NCI-H1105 (cell line): ENCODE results near the gene GDF3.
"Not testable (repeated sequence)": the region's sequence is repeated elsewhere in the genome, so short reads cannot be mapped to it uniquely, and the experiment has no call there.

Source experiments
- DNase-seq: peaks from one replicate; lab custom pipeline; 2025; lab: John Stamatoyannopoulos, UW

The GDF3 gene

DNA sequence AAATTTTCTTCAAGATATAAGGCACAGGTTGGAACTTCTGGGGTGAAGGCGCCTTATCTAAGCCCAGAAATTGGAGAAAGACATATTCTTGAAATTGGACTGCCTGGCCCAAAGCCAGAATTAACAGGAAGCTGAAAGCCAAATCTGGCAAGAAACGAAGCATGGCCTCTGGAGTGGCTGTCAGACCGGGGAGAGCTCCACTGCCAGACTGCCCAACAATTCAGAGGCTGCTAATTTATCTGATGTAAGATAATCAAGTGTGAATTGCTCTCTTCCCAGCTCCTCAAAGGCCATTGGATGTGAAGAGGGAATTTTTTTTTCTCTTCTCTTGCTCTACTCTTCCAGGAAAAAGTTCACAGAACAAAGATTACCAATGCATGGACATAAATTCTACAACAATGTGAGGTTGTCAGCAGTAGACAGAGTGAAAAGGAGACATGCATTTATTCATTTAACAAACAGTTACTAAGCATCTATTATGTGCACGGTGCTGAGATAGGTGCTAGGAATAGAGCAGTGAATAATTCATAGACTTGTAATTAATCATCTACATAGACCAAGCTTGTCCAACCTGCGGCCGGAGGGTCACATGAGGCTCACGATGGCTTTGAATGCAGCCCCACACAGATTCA is at the start of gene GDF3:
GDF3 (minus strand) TSS at position 210 of the 632 bp plus-strand sequence; CDS start at position 163, 47 bp downstream.
- no peak for DNase-seq

DNA sequence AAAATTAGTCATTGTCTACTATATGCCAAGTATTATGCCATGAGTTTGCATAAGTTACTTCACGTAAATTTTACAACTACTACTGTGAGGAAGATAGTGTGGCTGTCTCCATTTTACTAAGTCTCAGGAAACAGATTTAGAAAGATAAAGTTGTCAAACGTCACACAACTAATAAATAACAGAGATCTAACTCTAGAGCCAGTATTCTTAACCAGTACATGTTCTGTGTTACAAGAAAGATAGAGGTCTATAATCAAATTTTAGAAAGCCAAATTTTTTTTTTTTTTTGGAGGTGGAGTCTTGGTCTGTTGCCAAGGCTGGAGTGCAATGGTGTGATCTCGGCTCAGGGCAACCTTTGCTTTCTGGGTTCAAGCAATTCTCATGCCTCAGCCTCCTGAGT is 37.4 kb upstream of the GDF3 start:
- DNase-seq, result no peak

GRCh38 chr12:7731486-7731885 is 35.9 kb upstream of the GDF3 start:
- DNase-seq, result no peak

DNA sequence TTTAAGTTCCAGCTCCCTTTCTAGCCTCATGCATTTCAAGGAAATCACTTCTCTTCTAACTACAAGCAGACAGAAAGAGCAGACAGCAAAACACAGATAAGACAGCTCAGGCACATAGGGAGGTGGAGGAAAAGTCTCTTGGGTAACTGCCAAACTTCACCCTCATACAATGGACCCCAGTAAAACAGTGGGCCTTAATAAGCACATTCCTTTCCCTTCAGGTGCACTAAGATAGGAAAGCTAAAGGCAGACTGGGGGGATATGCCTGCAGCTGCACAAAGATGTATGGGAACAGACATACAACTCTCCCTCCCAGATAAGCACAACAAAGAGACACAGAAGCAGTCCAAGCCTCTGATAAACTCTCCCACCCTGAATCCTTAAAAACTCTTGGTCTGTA is 35.4 kb upstream of the GDF3 start:
- not testable (repeated sequence) for DNase-seq

- DNase-seq, result no peak
Observed at GRCh38 chr12:7729746-7730145, 34.2 kb upstream of the GDF3 start.

DNA sequence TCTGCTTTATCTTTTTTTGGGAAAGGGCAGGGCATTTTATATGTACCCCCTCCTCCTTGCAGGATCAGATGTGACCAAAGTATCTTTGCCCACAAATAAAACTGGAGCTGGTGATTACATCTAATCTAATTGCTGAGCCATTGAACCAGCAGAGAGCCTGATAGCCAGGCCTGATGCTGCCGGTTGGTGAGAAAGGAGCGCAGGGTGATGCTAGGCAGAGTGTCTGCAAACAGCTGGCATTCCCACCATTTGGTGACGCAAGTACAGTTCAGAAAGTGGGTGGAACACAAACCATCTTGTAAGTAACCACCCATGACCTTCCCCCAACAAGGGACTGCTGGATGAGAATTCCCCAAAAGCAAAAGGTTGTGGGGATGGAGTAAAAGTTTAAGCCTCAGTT is 28.4 kb upstream of the GDF3 start:
- DNase-seq, result no peak

- DNase-seq, result no peak
Observed at GRCh38 chr12:7719946-7720730, 24.6 kb upstream of the GDF3 start.

DNA sequence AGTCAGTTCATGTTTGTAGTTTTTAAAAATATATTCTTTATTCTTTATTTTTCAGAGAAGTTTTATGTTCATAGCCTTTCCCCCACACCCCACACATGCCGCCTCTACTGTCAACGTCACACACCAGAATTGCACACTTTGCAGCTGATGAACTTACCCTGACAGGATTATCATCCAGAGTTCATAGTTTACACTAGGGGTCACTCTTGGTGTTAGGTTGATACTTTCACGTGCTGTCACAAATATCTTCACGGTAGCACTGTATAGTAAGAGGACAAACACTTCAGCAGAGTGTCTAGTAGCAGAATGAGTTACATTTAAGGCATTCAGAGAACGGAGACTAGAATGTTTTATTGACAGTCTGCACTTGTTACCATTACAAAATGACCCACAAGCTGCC is 20.8 kb upstream of the GDF3 start:
- no peak for DNase-seq

- DNase-seq, result no peak
Observed at GRCh38 chr12:7712841-7713442, 17.4 kb upstream of the GDF3 start.

DNA sequence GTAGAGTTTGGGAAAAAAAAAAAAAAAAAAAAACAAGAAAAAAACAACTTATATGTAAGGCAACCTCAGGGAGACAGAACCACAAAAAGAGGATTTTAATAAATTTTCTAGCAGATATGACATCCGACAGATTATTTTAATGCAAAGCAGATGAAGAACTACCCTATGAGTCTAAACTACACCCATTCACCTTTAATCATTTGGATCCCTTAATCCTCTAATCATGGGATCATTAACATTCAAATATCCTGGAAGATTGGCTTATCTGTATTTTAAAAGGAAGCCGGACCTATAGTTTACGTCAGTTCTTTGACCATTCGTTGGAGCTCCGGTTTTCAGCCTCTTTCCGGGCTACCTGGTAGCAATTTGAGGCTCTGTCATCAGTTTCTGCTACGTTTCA is 15.6 kb upstream of the GDF3 start, which contains the start of gene DPPA3:
DPPA3 (plus strand) TSS at position 301 of the 400 bp plus-strand sequence. CDS start 138 bp downstream, outside the sequence.
- no peak for DNase-seq

DNA sequence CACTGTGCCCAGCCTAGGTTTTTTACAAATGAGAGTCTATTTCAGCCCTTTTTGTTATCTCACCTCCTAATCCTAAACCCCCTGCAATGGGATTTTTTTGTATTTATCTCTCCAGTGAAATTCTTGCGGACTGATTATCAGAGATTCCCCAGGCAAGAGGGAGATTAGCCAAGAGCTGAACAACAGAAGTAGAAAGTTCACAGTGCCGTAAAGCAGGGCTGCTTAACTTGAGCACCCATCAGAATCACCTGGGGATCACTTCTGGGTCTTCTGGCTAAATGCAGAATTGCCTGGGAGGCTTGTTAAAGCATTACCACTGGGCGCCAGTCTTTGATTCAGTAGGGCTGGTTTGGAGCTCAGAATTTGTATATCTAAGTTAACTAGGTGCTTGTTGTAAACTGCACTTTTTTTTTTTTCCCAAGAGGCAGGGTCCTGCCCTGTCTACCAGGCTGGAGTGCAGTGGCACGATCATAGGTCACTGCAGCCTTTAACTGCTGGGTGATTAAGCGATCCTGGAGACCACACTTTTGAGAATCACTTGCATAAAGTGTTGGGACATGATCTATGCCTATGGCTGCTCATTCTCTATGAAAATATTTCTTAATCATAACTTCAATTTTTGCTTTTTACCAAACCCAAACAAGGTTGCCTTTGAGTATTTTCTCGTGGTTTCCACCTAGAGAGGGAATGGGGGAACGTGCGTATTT is 14.5 kb upstream of the GDF3 start:
- DNase-seq, result no peak

GRCh38 chr12:7705846-7706245 is 10.3 kb upstream of the GDF3 start:
- DNase-seq, result no peak

DNA sequence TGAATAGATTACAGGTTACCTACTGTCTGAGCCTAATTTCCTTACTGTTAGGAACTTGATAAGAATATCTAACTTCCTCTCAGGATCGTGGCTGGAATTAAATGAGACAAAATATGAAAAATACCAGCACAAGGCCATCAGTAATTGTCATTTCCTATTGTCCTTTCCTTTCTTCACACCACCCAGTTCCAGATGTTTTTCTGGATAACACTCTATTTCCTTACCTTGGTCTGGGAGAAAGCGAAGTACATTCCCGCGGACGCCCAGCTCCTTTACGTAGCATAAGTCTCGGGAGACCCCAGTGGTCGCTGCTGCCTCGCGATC is 376 bp downstream of the GDF3 start:
- DNase-seq, result no peak

GRCh38 chr12:7694556-7695236 is 879 bp downstream of the GDF3 start:
- no peak for DNase-seq

- no peak for DNase-seq
Observed at GRCh38 chr12:7693793-7694192, 1.8 kb downstream of the GDF3 start.

DNA sequence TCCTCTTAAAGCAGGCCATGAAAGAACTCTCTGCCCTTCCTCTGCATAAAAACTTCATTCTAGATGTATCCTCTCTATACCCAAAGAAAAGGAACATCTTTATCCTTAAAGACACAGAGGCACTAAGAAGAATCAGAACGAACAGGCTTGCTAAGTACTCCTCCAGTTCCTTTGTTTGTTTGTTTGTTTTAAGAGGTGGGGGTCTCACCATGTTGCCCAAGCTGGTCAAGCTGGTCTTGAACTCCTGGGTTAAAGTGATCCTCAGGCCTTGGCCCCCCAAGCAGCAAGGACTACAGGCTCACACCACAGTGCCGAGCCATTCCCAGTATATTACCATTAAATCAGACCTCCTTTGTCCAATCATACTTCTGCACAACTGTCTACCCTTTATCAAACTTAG is 14.0 kb downstream of the GDF3 start:
- no peak for DNase-seq

DNA sequence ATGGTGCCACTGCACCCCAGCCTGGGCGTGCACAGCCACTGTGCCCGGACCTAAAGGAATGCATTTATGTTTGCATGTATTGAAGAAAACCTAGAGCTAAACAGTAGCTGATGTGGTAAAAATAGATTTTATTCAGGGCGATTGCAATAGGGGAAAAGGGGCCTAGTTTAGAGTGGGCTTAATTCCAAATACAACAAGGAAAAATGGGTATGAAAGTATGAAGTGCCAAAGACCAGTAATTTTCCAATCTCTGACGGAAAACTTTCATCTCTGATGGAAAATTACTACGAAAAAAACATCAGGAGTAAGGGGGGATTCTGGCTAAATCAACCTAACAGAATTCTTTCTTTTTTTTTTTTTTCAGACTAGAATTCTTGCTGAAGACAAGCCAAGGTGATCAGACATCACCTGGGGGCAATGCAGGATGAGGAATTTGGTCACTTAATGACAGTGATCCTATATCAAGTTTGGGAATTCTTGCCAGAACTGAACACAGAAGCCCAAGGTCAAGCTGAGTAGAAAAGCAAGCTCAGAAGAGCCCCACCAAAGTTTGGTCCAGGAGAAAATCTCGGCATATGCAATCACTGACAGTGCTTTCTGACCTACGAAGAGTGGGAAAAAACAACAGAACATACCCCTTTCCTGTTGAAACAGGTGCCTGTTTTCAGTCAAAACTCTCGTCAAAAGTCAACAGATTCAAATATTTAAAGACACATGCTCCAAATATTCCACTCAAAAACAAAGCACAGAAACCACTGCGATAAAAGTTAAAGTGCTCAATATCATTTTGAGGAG is 16.1 kb downstream of the GDF3 start:
- DNase-seq, result no peak

- DNase-seq, result no peak
Observed at GRCh38 chr12:7678744-7679143, 16.8 kb downstream of the GDF3 start.

GRCh38 chr12:7677432-7677888 is 18.1 kb downstream of the GDF3 start:
- peak; percentile 12 for DNase-seq

- not testable (repeated sequence) for DNase-seq
Observed at GRCh38 chr12:7675455-7675854, 20.1 kb downstream of the GDF3 start.

- no peak for DNase-seq
Observed at GRCh38 chr12:7668171-7668570, 27.4 kb downstream of the GDF3 start.
